K562 (cell line): ENCODE data around the gene GDAP2.

ENCODE experiments used
- CTCF ChIP-seq, 3 experiments: IDR thresholded peaks in 2 of 3; conservative IDR thresholded peaks in 1 of 3; 2 replicates each; pipeline ENCODE4 v1.5.1; 2011 to 2012; ENCODE audit warnings: low read length in 3 of 3, mild to moderate bottlenecking in 3 of 3, control low read depth in 2 of 3, improper control_type of control experiment in 1 of 3, inconsistent platforms in 1 of 3, low read depth in 1 of 3, mixed read lengths in 1 of 3, moderate library complexity in 1 of 3; ENCODE audit not compliant: insufficient read depth in 2 of 3
- HMBOX1 ChIP-seq: sonication (generic); IDR thresholded peaks from 2 replicates; pipeline ENCODE4 v1.6.1; 2016
- HMG20A ChIP-seq: fragments of 450-650 bp; formaldehyde crosslinking; conservative IDR thresholded peaks from 2 replicates; pipeline ENCODE4 v1.4.0; 2020; ENCODE audit warnings: mild to moderate bottlenecking, mixed read lengths
- MAFK ChIP-seq: IDR thresholded peaks from 2 replicates; pipeline ENCODE4 v1.6.1; 2011; ENCODE audit warnings: low read length, improper control_type of control experiment
- TAF1 ChIP-seq: IDR thresholded peaks from 2 replicates; pipeline ENCODE4 v1.6.1; 2011; ENCODE audit warnings: mild to moderate bottlenecking, low read length, moderate library complexity; ENCODE audit not compliant: insufficient read depth, control insufficient read depth, severe bottlenecking; ENCODE audit errors: extremely low read depth

GRCh38 chr1:117911051-117911450 lies 18.4 kb downstream of the GDAP2 start:
- no peak for TF ChIP-seq HMG20A (CRISPR knock-in tag)
- TF ChIP-seq MAFK = no peak
- TF ChIP-seq TAF1 = no peak
- no peak for TF ChIP-seq HMBOX1
- TF ChIP-seq CTCF (IDR thresholded peaks at IDR 0.05 in 2 of 3, conservative IDR thresholded peaks at IDR 0.05 in 1 of 3; ENCODE audit: insufficient read depth in 2 of 3, low read depth in 1 of 3, low read length in 3 of 3) = no peak
